Adipose tissue (tissue), 3 donors: ENCODE measurements around the gene MEIS3. TPM values are rescaled to one million over a fixed set of nuclear protein-coding genes. Genes with fewer than 3 reads are reported as not detected.
"Not testable (repeated sequence)": the region's sequence is repeated elsewhere in the genome, so short reads cannot be mapped to it uniquely, and the experiment has no call there.

ENCODE experiments used
- H3K27ac ChIP-seq: one replicate; pipeline ENCODE4 v1.5.1; 2013; ENCODE audit warnings: low read depth, low read length
- WGBS, 3 donors: extraction: QIAGEN DNeasy Blood & Tissue Kit; methylation state at CpG; one replicate each; pipeline ENCODE4 v1.1.7; 2013; 5-methylcytosine and 5-hydroxymethylcytosine counted together
- polyA plus RNA-seq, 3 donors: library from polyadenylated mRNA; stranded (reverse); fragments of 200-250 nt; gene quantifications; one replicate each; pipeline ENCODE4 v1.2.3, GENCODE V29; 2013
- donor health status: healthy with polysubstance abuse.
- donor health status: Bipolar disorder and iron deficiency.
- donor health status: healthy.

The MEIS3 gene
- polyA plus RNA-seq, 3 donors, result 4.3 to 28.6 (median 10.0) TPM

DNA sequence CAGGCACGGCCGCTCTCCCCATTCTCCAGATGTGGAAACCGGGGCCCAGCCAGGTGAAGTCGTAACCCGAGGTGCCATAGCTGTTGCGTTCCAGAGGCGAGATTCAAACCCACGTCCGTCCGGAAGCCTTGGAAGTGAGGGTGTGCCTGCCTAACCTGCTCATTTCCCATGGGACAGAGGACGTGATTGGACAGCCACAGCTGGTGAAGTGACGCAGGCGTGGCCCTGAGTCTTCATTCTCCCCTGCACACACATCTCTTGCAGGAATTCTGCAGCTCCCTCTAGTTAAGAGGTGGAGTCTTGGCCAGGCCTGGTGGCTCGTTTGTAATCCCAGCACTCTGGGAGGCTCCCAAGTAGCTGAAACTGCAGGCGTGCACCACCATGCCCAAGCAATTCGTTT lies 16.8 kb downstream of the MEIS3 start:
- no peak overlapping the region for H3K27ac ChIP-seq
- 80 to 86% (median 84%) methylated on average over 16 of the region's 16 CpGs for WGBS, 3 donors

DNA sequence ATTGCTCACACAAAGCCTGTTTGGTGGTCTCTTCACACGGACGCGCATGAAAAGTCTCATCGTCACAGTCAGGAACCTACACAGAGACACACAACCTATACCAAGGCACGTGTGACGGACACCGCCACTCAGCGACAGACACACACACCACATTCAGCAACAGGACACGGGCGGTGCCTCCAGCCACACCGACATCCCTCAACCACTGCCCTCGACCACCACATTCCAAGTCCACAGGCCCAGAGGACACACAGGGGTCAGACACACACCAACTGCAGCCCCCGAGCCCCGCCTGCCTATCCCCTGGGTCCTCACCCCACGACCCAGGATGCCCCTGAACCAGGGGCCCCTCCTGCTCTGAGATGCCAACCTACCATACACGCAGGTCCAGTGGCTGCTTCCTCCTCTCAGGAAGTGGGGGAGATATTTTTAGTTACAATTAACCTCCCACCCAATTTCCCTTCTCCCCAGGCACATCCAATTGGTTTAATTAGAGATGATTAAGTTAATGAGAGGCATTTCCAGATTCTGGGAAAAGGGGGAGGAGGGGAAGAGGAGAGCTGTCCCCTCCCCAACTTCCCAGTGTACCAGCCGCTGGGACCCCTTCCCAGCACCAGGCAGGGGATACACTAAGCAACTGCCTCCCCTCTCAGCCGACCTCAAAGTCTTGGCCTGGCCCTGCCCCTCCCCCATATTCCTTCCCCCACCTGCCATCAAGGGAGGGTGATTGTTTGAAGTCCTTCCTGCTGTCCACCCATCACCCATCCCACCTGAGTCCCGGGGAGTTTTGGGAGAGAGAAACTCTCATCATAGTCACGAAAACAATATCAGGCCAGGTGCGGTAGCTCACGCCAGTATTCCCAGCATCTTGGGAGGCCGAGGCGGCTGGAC lies 20.4 kb downstream of the MEIS3 start:
- 39 to 51% (median 50%) methylated on average over 24 of the region's 24 CpGs for WGBS, 3 donors
- H3K27ac ChIP-seq, result no peak overlapping the region

DNA sequence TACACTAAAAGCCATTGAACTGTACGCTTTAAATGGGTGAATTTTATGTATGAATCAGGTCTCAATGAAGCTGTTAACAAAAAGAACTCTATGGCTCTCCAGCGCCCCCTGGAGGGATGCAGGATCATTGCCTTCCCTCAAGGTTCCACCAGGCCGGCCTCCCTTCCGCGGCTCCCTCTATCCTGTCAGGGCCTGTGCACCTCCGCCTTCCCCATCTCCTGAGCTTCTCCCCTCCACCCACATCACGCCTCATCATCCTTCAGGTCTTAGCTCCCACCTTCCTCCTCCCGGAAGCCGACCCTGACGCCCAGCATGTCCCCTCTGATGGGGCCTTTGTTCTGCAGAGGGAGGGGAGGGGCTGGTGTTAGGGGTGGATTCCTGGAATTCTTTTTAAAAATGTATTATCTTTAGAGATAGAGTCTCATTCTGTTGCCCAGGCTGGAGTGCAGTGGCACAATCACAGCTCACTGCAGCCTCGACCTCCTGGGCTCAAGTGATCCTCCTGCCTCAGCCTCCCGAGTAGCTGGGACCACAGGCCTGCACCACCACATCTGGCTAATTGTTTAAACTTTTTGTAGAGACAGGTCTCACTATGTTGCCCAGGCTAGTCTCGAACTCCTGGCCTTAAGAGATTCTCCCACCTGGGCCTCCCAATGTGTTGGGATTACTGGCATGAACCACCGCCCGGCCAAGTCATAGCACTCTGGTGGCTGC lies 27.7 kb downstream of the MEIS3 start:
- no peak overlapping the region for H3K27ac ChIP-seq
- WGBS, 3 donors, result 37 to 39% (median 39%) methylated on average over 12 to 15 of the region's 15 CpGs

DNA sequence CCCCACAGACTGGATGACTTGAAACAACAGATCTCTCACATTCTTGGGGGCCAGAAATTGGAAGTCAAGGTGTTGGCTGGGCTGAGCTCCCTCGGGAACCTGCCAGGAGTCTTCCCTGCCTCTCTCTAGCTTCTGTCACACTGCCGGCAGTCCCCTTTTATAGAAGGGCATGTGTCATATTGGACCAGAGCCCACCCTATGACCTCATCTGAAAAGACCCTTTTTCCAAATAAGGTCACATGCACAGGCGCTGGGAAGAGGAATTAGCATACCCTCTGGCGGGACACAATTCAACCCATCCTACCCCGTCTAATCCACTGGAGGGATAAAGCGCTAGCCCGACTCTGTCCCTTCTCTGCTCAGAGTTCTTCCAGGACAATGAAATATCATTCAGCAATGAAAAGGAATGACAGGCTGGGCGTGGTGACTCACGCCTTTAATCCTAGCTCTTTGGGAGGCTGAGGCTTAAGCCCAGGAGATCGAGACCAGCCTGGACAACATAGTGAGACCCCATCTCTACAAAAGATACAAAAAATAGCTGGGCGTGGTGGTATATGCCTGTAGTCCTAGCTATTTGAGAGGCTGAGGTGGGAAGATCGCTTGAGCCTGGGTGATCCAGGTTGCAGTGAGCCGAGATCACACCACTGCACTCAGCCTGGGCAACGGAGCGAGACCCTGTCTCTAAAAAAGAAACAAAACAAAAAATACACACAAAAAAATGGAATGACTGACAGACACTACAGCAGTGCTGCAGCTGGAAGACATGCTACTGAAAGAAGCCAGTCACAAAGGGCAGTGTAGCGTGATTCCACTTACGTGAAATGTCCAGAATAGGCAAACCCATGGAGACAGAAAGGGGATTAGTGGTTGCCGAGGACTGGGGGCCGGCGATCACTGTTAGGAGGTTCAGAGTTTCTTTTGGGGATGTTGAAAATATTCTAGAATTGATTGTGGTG lies 28.5 kb downstream of the MEIS3 start:
- 74 to 81% (median 80%) methylated on average over 20 of the region's 20 CpGs for WGBS, 3 donors
- H3K27ac ChIP-seq, result no peak overlapping the region

DNA sequence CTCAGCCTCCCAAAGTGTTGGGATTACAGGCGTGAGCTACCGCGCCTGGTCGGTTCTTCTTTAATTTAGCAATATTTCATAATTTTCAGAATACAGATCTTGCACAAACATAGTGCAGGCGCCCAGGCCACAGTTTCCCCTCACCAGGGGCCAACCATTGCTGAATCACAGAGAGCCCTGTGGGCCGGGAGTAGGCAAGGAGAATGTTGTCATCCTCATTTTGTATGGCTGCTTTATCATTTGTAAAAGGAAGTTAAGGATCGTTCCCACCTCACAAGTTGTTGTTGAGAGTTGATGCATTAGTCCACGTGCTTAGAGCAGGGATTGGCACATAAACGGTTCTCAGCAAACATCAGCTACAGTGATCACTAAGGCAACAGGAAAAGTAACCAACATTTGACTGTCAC lies 30.2 kb downstream of the MEIS3 start:
- H3K27ac ChIP-seq, result no peak overlapping the region
- 52 to 73% (median 61%) methylated on average over 9 of the region's 9 CpGs for whole genome bisulfite sequencing, 3 donors

DNA sequence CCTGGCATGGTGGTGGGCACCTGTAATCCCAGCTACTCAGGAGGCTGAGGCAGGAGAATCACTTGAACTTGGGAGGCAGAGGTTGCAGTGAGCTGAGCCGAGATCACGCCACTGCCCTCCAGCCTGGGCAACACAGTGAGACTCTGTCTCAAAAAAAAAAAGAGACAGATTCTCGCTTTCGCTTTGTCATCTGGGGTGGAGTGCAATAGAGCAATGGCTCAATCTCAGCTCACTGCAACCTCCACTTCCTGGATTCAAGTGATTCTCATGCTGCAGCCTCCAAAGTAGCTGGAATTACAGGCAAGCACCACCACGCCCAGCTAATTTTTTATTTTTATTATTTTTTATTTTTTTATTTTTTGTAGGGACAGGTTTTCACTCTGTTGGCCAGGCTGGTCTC lies 30.6 kb downstream of the MEIS3 start:
- 54 to 86% (median 64%) methylated on average over 5 of the region's 5 CpGs for WGBS, 3 donors

DNA sequence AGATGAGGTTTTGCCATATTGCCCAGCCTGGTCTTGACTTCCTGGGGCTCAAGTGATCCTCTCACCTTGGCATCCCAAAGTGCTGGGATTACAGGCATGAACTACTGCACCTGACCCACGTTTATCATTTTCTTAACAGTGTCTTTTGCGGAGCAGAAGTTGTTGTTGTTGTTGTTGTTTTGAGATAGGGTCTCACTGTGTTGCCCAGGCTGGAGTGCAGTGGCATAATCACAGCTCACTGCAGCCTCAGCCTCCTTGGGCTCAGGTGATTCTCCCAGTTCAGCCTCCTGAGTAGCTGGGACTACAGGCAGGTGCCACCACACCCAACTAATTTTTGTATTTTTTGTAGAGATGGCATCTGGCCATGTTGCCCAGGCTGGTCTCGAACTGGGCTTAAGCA lies 31.7 kb downstream of the MEIS3 start:
- H3K27ac ChIP-seq, result not testable (repeated sequence)
- WGBS, 3 donors, result 77 to 81% (median 80%) methylated on average over 3 of the region's 3 CpGs

More for the DNA sequence above, 30.6 kb downstream of the MEIS3 start:
- H3K27ac ChIP-seq, result not testable (repeated sequence)

DNA sequence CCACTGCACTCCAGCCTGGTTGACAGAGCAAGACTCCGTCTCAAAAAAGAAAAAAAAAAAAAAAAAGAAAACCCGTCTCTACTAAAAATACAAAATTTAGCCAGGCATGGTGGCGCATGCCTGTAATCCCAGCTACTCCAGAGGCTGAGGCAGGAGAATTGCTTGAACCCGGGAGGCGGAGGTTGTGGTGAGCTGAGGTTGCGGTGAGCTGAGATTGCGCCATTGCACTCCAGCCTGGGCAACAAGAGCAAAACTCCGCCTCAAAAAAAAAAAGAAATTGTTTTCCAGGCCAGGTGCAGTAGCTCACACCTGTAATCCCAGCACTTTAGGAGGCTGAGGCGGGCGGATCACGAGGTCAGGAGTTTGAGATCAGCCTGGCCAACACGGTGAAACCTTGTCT lies 32.7 kb downstream of the MEIS3 start:
- H3K27ac ChIP-seq, result not testable (repeated sequence)
- WGBS, 3 donors, result 70 to 82% (median 72%) methylated on average over 12 of the region's 12 CpGs

DNA sequence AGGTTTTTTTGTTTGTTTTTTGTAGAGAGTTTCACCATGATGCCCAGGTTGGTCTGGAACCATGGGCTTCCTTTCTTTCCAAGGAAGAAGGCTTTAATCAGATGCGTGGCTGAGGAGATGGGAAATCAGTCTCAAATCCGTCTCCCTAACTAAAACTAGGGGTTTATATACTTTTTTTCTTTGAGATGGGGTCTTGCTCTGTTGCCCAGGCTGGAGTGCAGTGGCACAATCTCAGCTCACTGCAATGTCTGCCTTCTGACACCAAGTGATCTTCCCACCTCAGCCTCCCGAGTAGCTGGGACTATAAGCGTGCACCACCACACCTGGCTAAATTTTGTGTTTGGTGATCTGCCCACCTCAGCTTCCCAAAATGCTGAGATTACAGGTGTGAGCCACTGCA lies 34.8 kb downstream of the MEIS3 start:
- WGBS, 3 donors, result 82 to 87% (median 84%) methylated on average over 4 of the region's 4 CpGs
- not testable (repeated sequence) for H3K27ac ChIP-seq

DNA sequence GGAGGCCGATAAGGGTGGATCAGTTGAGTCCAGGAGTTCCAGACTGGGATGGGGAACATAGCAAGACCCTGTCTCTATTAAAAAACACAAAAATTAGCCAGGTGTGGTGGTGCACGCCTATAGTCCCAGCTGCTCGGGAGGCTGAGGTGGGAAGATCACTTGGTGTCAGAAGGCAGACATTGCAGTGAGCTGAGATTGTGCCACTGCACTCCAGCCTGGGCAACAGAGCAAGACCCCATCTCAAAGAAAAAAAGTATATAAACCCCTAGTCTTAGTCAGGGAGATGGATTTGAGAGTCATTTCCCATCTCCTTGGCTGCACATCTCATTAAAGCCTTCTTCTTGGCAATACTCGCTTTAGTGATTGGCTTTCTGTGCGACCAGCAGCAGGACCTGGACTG lies 35.4 kb downstream of the MEIS3 start:
- not testable (repeated sequence) for H3K27ac ChIP-seq
- WGBS, 3 donors, result 78 to 92% (median 82%) methylated on average over 5 of the region's 5 CpGs

DNA sequence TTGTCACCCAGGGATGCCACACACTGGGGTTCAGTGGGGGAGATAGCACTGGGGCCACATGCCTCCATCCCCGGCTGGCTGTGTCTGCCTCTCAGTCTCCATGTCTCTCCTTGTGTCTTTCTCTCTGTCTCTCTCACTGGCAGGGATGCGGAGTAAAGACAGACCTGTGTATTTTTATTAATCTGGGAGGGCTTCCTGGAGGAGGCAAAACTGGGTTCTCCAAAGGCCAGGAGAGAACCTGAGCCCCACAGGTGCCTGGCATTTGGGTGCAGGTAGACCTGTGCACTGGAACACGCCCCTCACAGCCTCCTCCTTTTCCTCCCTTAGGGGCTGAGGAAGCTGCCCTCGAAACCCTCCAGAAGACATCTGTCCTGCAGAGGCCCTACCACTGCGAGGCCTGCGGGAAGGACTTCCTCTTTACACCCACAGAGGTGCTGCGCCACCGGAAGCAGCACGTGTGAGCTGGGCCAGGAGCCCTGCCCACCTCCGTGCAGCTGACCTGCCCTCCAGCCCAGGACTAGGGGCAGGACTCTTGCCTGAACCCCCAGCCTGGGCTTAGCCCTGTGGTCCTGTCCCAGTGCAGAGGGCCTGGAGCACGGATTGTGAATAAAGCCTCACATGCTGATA lies 37.6 kb downstream of the MEIS3 start:
- WGBS, 3 donors, result 54 to 79% (median 59%) methylated on average over 11 of the region's 11 CpGs
- no peak overlapping the region for H3K27ac ChIP-seq

DNA sequence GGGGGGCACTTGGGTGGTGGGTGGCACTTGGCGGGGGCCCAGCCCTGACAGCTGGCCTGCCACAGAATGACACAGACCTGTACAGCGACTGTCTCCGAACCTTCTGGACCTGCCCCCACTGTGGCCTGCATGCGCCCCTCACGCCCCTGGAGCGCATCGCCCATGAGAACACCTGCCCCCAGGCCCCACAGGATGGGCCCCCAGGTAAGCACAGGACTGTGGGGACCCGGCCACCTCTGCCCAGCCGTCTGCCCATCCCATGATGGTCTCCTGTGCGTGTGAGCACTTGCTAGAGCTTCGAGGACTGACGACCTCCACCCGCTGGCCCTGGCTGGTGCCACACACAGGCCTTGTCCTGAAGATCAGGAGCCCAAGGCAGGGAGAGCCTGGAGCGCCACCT lies 38.2 kb downstream of the MEIS3 start:
- H3K27ac ChIP-seq, result no peak overlapping the region
- 94 to 95% (median 95%) methylated on average over 14 of the region's 14 CpGs for WGBS, 3 donors

DNA sequence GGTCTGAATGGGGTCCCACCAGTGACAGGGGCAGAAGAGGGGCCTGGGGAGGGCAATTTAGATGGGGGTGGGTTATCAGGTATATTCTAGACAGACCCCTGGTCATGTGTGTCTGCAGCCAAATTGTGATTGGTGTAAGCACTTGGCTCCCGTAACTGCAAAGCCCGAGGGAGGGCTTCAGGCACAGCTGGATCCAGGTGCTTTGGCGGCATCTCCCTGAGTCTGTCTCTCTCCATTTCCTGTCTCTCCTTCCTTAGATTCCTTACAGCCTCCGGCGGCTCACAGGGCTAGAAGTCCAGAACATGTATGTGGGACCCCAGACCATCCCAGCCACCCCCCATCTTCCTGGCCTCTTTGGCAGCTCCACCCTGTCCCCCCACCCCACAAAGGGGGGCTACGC lies 38.8 kb downstream of the MEIS3 start:
- H3K27ac ChIP-seq, result no peak overlapping the region
- WGBS, 3 donors, result 92 to 98% (median 96%) methylated on average over 6 of the region's 6 CpGs

DNA sequence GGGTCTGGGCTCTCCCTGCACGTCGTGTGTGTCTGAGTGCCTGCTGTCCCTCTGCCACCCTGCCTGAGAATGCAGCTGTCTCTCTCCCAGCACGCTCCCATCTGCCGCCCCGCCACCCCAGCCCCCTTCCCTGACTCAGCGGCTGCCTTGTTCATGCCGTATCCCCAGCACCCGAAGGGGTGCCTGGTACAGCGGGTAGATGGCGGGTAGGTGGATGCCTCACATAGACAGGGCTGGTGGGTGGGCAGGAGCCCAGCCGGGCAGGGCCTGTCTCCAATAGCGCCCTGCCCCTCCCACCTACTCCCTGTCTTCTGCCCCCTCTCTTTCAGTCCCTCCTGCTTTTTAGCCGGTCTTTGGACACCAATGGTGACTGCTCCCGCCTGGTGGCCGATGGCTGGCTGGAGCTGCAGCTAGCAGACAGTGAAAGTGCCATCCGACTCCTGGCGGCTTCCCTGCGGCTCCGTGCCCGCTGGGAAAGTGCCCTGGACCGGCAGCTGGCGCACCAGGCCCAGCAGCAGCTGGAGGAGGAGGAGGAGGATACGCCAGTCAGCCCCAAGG lies 39.9 kb downstream of the MEIS3 start:
- 86 to 94% (median 94%) methylated on average over 23 of the region's 23 CpGs for WGBS, 3 donors

DNA sequence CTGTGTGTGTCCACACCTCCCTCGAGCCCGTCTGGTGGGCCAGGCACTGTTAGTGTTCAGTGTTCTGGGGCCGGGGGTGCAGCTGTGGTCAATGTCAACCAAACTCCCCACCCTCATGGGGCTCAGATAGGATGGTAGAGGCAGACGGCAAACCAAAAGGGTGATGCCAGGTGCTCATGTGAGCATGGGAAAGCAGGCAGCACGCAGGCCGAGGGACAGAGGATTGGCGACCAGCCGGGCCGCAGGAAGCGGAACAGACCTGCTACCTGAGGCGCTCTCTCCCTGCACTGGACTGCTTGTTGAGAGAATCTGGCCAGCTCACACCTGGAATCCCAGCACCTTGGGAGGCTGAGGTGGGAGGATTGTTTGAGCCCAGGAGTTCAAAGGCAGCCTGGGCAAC lies 41.1 kb downstream of the MEIS3 start:
- H3K27ac ChIP-seq, result no peak overlapping the region
- WGBS, 3 donors, result 85 to 96% (median 93%) methylated on average over 11 of the region's 11 CpGs

More for the DNA sequence above, 39.9 kb downstream of the MEIS3 start:
- no peak overlapping the region for H3K27ac ChIP-seq

DNA sequence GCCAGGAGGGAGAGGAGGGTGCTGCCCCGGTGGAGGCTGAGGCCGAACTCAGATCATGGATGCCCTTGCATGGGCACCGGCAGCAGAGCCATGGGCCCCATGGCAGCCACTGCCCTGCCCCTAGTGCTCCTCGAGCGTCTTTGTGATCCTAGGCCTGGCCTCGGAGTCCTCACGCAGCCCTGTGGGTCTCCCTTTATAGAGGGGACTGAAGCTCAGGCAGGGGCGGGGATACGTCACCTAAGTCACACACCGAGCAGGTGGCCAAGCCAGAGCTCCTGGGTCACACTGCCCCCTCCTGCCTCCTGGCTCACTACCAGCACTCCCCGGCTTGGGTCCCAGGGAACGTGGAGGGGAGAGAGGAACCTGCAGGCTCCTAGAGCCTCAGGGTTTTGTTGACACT lies 41.5 kb downstream of the MEIS3 start:
- no peak overlapping the region for H3K27ac ChIP-seq
- WGBS, 3 donors, result 81 to 89% (median 88%) methylated on average over 10 to 12 of the region's 12 CpGs

DNA sequence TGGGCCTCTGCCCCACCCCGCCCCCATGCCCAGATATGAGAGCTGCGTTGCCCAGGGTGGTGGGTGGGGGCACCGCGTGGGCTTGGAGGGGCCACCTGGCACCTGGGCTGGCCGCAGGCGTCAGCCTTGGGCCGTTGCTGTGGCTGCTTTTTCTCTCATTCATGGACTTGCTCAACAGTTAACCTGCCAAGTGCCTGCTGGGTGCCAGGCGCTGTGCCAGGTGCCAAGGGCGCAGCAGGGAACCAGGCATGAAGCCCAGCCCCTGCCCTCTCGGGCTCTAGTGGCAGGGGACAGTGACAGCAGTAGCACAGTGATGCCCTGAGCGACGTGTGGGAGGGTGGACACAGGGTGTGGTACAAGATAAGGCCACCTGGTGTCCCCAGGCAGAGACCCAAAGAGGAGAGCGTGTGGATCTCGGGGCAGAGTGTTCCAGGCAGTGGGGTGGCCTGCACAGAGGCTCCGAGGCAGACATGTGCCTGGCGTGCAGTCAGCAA lies 42.1 kb downstream of the MEIS3 start:
- H3K27ac ChIP-seq, result no peak overlapping the region
- 69 to 87% (median 84%) methylated on average over 16 of the region's 16 CpGs for WGBS, 3 donors
